ENCODE data around the gene MEIOSIN.

GRCh38 chr19:45809643-45810159 is 76.5 kb downstream of the MEIOSIN start:
- TF ChIP-seq ZNF585B (tag by site-specific recombination; IDR thresholded peaks at IDR 0.05) (no peak), CTCF (tag by site-specific recombination; IDR thresholded peaks at IDR 0.05) (no peak), SP2 (tag by site-specific recombination; IDR thresholded peaks at IDR 0.05) (no peak), ZNF555 (tag by site-specific recombination; conservative IDR thresholded peaks at IDR 0.05) (no peak), ZNF391 (tag by site-specific recombination; IDR thresholded peaks at IDR 0.05; ENCODE audit: borderline replicate concordance, low read depth) (no peak), ZNF335 (tag by site-specific recombination; conservative IDR thresholded peaks at IDR 0.05) (0 out of 2 replicates have a peak, but pooled peaks have one; percentile 13), ZNF654 (tag by site-specific recombination; IDR thresholded peaks at IDR 0.05; ENCODE audit: low read depth) (no peak), ZNF510 (tag by site-specific recombination; IDR thresholded peaks at IDR 0.05; ENCODE audit: insufficient replicate concordance) (no peak), ZNF18 (tag by site-specific recombination; IDR thresholded peaks at IDR 0.05) (no peak)
